MM.1S (cell line): ENCODE measurements around the gene SEPTIN8.

Source experiments
- DNase-seq: peaks from one replicate; pipeline ENCODE4 v3.0.0-alpha.2; 2015
- H2AFZ ChIP-seq: fragments of 300-600 bp; sonication (generic); 2 replicates; pipeline ENCODE4 v1.6.0; 2016; ENCODE audit warnings: antibody characterized with exemption, low read length
- H3F3A ChIP-seq: fragments of 300-600 bp; sonication (generic); 2 replicates; pipeline ENCODE4 v1.6.1; 2016; ENCODE audit warnings: mild to moderate bottlenecking, antibody characterized with exemption, low read length, moderate library complexity, mixed read lengths; ENCODE audit not compliant: insufficient read depth
- H3K27ac ChIP-seq: fragments of 300-600 bp; sonication (generic); 2 replicates; pipeline ENCODE4 v1.5.1; 2016; ENCODE audit warnings: mild to moderate bottlenecking, low read length
- H3K27me3 ChIP-seq: fragments of 300-600 bp; sonication (generic); replicated peaks from 2 replicates; pipeline ENCODE4 v1.6.0; 2016; ENCODE audit warnings: low read length; ENCODE audit not compliant: insufficient read depth
- H3K36me3 ChIP-seq: fragments of 300-600 bp; sonication (generic); replicated peaks from 2 replicates; pipeline ENCODE4 v1.6.1; 2016; ENCODE audit warnings: mild to moderate bottlenecking, low read length, mixed read lengths; ENCODE audit not compliant: insufficient read depth
- H3K4me1 ChIP-seq: fragments of 300-600 bp; sonication (generic); 2 replicates; pipeline ENCODE4 v1.6.1; 2016; ENCODE audit warnings: low read length, mixed read lengths
- H3K4me2 ChIP-seq: fragments of 300-600 bp; sonication (generic); 2 replicates; pipeline ENCODE4 v1.6.0; 2016; ENCODE audit warnings: low read depth, low read length
- H3K4me3 ChIP-seq: fragments of 300-600 bp; sonication (generic); 2 replicates; pipeline ENCODE4 v1.5.1; 2016; ENCODE audit warnings: low read length, mixed read lengths
- H3K79me2 ChIP-seq: fragments of 300-600 bp; sonication (generic); 2 replicates; pipeline ENCODE4 v1.6.1; 2016; ENCODE audit warnings: mixed run types, low read length, mixed read lengths
- H3K9ac ChIP-seq: fragments of 300-600 bp; sonication (generic); 2 replicates; pipeline ENCODE4 v1.6.1; 2016; ENCODE audit warnings: low read length, mixed read lengths
- H3K9me2 ChIP-seq: fragments of 300-600 bp; sonication (generic); replicated peaks from 2 replicates; pipeline ENCODE4 v1.6.1; 2016; ENCODE audit warnings: mild to moderate bottlenecking, low read length, mixed read lengths; ENCODE audit not compliant: insufficient read depth
- H3K9me3 ChIP-seq: fragments of 300-600 bp; sonication (generic); replicated peaks from 2 replicates; pipeline ENCODE4 v1.6.1; 2016; ENCODE audit warnings: mild to moderate bottlenecking, low read length, mixed read lengths; ENCODE audit not compliant: insufficient read depth
- H4K20me1 ChIP-seq: fragments of 300-600 bp; sonication (generic); 2 replicates; pipeline ENCODE4 v1.6.1; 2016; ENCODE audit warnings: mild to moderate bottlenecking, low read length, moderate library complexity, mixed read lengths; ENCODE audit not compliant: insufficient read depth
- CTCF ChIP-seq: fragments of 300-600 bp; sonication (generic); IDR thresholded peaks from 2 replicates; pipeline ENCODE4 v1.5.1; 2016; ENCODE audit warnings: antibody characterized with exemption, low read length, mixed read lengths
- EZH2 ChIP-seq: fragments of 300-600 bp; sonication (generic); optimal IDR thresholded peaks from 2 replicates; pipeline ENCODE3; 2017; ENCODE audit warnings: low read depth, mild to moderate bottlenecking, antibody characterized with exemption, low read length, mixed read lengths
- EZH2phosphoT487 ChIP-seq: fragments of 300-600 bp; sonication (generic); IDR thresholded peaks from 2 replicates; pipeline ENCODE4 v1.6.1; 2018; ENCODE audit warnings: antibody characterized with exemption, low read length

Gene SEPTIN8

DNA sequence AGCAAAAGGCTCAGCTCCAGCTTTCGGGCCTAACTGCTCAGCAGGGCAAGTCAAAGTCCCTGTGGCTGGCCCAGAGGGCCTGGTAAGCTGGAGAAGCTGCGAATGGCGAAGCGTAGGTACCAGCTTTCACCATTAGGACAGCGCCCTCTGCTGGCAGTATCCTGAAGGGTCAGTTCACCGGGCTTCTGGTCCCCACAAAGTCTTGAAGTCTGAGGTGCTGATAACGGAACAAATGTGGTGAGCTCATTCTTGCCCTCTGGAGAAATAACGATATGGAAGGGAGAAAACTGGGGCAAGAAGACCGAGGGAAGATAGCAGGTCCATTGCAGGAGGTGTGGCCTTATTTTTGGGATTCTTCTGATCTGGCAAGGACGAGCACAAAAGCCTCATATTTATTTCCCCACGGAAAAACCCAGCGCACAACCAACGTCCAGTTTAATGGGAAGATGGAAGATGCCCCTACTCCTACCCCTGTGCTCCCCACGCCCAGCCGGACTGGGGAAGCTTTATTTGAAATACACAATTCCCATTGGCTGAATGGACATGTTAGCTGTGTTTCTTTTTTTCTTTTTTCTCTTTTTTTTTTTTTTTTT, 43.2 kb upstream of the SEPTIN8 start:
- Histone ChIP-seq H4K20me1 (no peaks in the 10 kb centered on the region), H3K9ac (no peak overlapping the region), H2AFZ (no peak overlapping the region), H3K79me2 (no peaks in the 10 kb centered on the region), H3K27me3 (no peaks in the 10 kb centered on the region), H3K4me2 (no peak overlapping the region), H3K36me3 (no peaks in the 10 kb centered on the region), H3F3A (no peaks in the 10 kb centered on the region), H3K9me3 (no peaks in the 10 kb centered on the region), H3K4me1 (no peaks in the 10 kb centered on the region), H3K27ac (no peak overlapping the region), H3K9me2 (no peaks in the 10 kb centered on the region), H3K4me3 (no peak overlapping the region)
- DNase-seq, result peak; percentile 91
- TF ChIP-seq CTCF (peak; percentile 92), EZH2phosphoT487 (no peak), EZH2 (no peak)

DNA sequence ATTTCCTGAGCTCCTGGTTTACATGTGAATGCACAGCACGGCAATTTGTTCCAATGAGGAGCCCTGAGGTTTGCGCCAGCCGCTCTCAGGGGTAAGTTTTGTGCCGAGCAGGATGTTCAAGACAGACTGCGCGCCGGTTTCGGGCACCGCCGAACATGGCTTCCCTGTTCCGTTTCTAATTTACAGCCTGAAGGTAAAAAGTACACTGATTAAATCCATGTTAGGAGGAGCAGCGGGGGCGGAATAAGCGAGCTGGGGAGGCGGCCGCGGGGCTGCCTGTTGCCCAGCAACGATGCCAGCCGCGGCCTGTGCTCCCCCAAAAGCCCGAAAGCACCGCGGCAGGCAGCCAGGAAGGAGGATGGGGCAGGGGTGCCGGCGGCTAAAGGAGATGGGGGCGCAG, 42.4 kb upstream of the SEPTIN8 start:
- TF ChIP-seq EZH2, result no peak
- H3K9ac ChIP-seq, result no peak overlapping the region
- no peaks in the 10 kb centered on the region for H3K27me3 ChIP-seq
- H3K9me2 ChIP-seq, result no peaks in the 10 kb centered on the region
- H3K4me1 ChIP-seq, result no peaks in the 10 kb centered on the region
- no peak overlapping the region for H2AFZ ChIP-seq
- no peaks in the 10 kb centered on the region for H3K36me3 ChIP-seq
- no peak overlapping the region for H3K4me2 ChIP-seq
- no peak overlapping the region for H3K27ac ChIP-seq
- no peak for DNase-seq
- no peaks in the 10 kb centered on the region for H3K79me2 ChIP-seq
- H3K4me3 ChIP-seq, result no peak overlapping the region
- H3K9me3 ChIP-seq, result no peaks in the 10 kb centered on the region
- no peaks in the 10 kb centered on the region for H3F3A ChIP-seq
- H4K20me1 ChIP-seq, result no peaks in the 10 kb centered on the region

DNA sequence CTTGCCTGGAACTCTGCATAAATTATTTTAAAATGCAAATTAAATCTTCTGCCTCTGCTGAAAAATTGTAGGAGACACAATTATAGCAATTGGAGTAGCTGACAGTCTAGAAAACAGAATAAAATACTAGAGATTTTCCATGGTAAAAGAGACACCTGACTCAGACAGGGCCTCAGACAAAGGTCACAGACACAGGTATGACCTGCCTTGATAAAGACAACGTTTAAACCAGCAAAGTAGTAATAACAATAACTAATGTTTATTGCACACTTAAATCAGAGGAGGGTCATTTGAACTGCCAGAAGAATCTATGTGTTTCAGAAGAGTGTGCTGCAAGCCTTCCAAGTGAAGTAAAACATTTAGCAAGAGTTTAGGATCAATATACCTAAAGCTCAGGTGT, 40.0 kb upstream of the SEPTIN8 start:
- Histone ChIP-seq H2AFZ (no peak overlapping the region), H3K4me3 (no peak overlapping the region), H3K79me2 (no peaks in the 10 kb centered on the region), H3K4me2 (no peak overlapping the region), H4K20me1 (no peaks in the 10 kb centered on the region), H3K27ac (no peak overlapping the region), H3K4me1 (no peaks in the 10 kb centered on the region), H3F3A (no peaks in the 10 kb centered on the region), H3K27me3 (no peaks in the 10 kb centered on the region; the same call in 1 of the 2 replicates), H3K9me3 (no peaks in the 10 kb centered on the region), H3K36me3 (no peaks in the 10 kb centered on the region), H3K9me2 (no peaks in the 10 kb centered on the region), H3K9ac (no peak overlapping the region)
- no peak for TF ChIP-seq EZH2
- no peak for DNase-seq

- H3K4me1 ChIP-seq, result no peaks in the 10 kb centered on the region
- H3K9me3 ChIP-seq, result no peaks in the 10 kb centered on the region
- TF ChIP-seq CTCF (no peak), EZH2phosphoT487 (no peak), EZH2 (no peak)
- no peak for DNase-seq
- no peak overlapping the region for H3K4me2 ChIP-seq
- no peaks in the 10 kb centered on the region for H3F3A ChIP-seq
- H3K9me2 ChIP-seq, result no peaks in the 10 kb centered on the region
- no peaks in the 10 kb centered on the region for H3K36me3 ChIP-seq
- no peaks in the 10 kb centered on the region for H3K79me2 ChIP-seq
- no peak overlapping the region for H3K4me3 ChIP-seq
- no peak overlapping the region for H3K9ac ChIP-seq
- H3K27me3 ChIP-seq, result no peaks in the 10 kb centered on the region; the same call in 1 of the 2 replicates
- H3K27ac ChIP-seq, result no peak overlapping the region
- H4K20me1 ChIP-seq, result no peaks in the 10 kb centered on the region
- H2AFZ ChIP-seq, result no peak overlapping the region
These were observed 39.5 kb upstream of the SEPTIN8 start for GRCh38 chr5:132816554-132816953.
